HG02885 (cell line): ENCODE results near the gene RRP7A.
"Not testable (repeated sequence)": the region's sequence is repeated elsewhere in the genome, so short reads cannot be mapped to it uniquely, and the experiment has no call there.

Experiments used
- ATAC-seq: cut with Tn5 transposase; IDR thresholded peaks from one replicate; pipeline ENCODE4 v1.9.1; 2021; ENCODE audit warnings: mild to moderate bottlenecking; ENCODE audit not compliant: unreplicated experiment, poor library complexity

RRP7A gene

GRCh38 chr22:42519525-42520401 lies at the start of gene RRP7A:
RRP7A (minus strand) TSS chr22:42519796; CDS start chr22:42519786, 10 bp downstream.
- ATAC-seq: peak; percentile 80

- ATAC-seq: not testable (repeated sequence)
Measured at GRCh38 chr22:42567950-42568349, 48.4 kb upstream of the RRP7A start.

- no peak for ATAC-seq
Measured at GRCh38 chr22:42565956-42566355, 46.4 kb upstream of the RRP7A start.

- no peak for ATAC-seq
Measured at GRCh38 chr22:42564699-42565098, 45.1 kb upstream of the RRP7A start.

- not testable (repeated sequence) for ATAC-seq
Measured at GRCh38 chr22:42563943-42564342, 44.3 kb upstream of the RRP7A start.

GRCh38 chr22:42562684-42563083 lies 43.1 kb upstream of the RRP7A start:
- ATAC-seq: no peak

GRCh38 chr22:42562279-42562678 lies 42.7 kb upstream of the RRP7A start:
- no peak for ATAC-seq

- ATAC-seq: no peak
Measured at GRCh38 chr22:42561856-42562255, 42.3 kb upstream of the RRP7A start.

- no peak for ATAC-seq
Measured at GRCh38 chr22:42560781-42561180, 41.2 kb upstream of the RRP7A start.

- no peak for ATAC-seq
Measured at GRCh38 chr22:42560381-42560780, 40.8 kb upstream of the RRP7A start.

- ATAC-seq: peak; percentile 86
Measured at GRCh38 chr22:42553475-42554361, 34.1 kb upstream of the RRP7A start, which contains the start of gene SERHL2. SERHL2 (plus strand) TSS chr22:42553956; CDS start chr22:42554021, 65 bp downstream.

- not testable (repeated sequence) for ATAC-seq
Measured at GRCh38 chr22:42552294-42552647, 32.7 kb upstream of the RRP7A start.

- ATAC-seq: no peak
Measured at GRCh38 chr22:42549331-42550060, 29.9 kb upstream of the RRP7A start.

- no peak for ATAC-seq
Measured at GRCh38 chr22:42548597-42549330, 29.2 kb upstream of the RRP7A start.

- ATAC-seq: not testable (repeated sequence)
Measured at GRCh38 chr22:42548126-42548525, 28.5 kb upstream of the RRP7A start.

- ATAC-seq: no peak
Measured at GRCh38 chr22:42547562-42547961, 28.0 kb upstream of the RRP7A start.

- no peak for ATAC-seq
Measured at GRCh38 chr22:42544686-42545085, 25.1 kb upstream of the RRP7A start.

GRCh38 chr22:42539236-42539771 lies 19.7 kb upstream of the RRP7A start:
- ATAC-seq: not testable (repeated sequence)

GRCh38 chr22:42537199-42537831 lies 17.7 kb upstream of the RRP7A start:
- peak; percentile 44 for ATAC-seq
